Upper lobe of left lung (tissue), 6 donors: Measurements from ENCODE around the gene MAD1L1. TPM values are rescaled to one million over a fixed set of nuclear protein-coding genes. Genes with fewer than 3 reads are reported as not detected.

Experiments
- ATAC-seq, 2 donors: fragments of 200-7000 bp; cut with Tn5 transposase; one replicate each; pipeline ENCODE4 v1.9.1; 2022; ENCODE audit warnings: mild to moderate bottlenecking in 2 of 2, moderate library complexity in 2 of 2; ENCODE audit not compliant: low FRiP score in 2 of 2
- DNase-seq, 2 donors: peaks; one replicate each; pipeline ENCODE4 v3.0.0-alpha.2; 2019 to 2020
- H3K27ac ChIP-seq, 4 donors: fragments of 200-600 bp; sonication (generic); one replicate each; pipeline ENCODE4 v1.5.1; 2016 to 2019
- H3K27me3 ChIP-seq, 4 donors: fragments of 200-600 bp; sonication (generic); one replicate each; pipeline ENCODE4 v1.5.1; 2017 to 2019
- H3K36me3 ChIP-seq, 4 donors: fragments of 200-600 bp; sonication (generic); one replicate each; pipeline ENCODE4 v1.5.1; 2016 to 2019
- H3K4me1 ChIP-seq, 4 donors: fragments of 200-600 bp; sonication (generic); one replicate each; pipeline ENCODE4 v1.5.1; 2018 to 2019
- H3K4me3 ChIP-seq, 4 donors: fragments of 200-600 bp; sonication (generic); one replicate each; pipeline ENCODE4 v1.5.1; 2017 to 2019; ENCODE audit warnings: mild to moderate bottlenecking in 2 of 4, moderate library complexity in 1 of 4
- H3K9me3 ChIP-seq, 4 donors: fragments of 200-600 bp; sonication (generic); one replicate each; pipeline ENCODE4 v1.5.1; 2018 to 2019
- CTCF ChIP-seq, 6 experiments: fragments of 450-650 bp in 4 of 6; fragments of 200-600 bp in 2 of 6; sonication (generic) in 2 of 6; IDR thresholded peaks; one replicate each; pipeline ENCODE4 v1.5.1; 2016 to 2019; ENCODE audit warnings: antibody characterized with exemption in 6 of 6
- EP300 ChIP-seq, 4 donors: sonication (generic); formaldehyde crosslinking; IDR thresholded peaks; one replicate each; pipeline ENCODE4 v1.5.1; 2017; ENCODE audit warnings: antibody characterized with exemption in 4 of 4, control low read depth in 2 of 4
- POLR2A ChIP-seq, 4 donors: fragments of 450-650 bp; IDR thresholded peaks; one replicate each; pipeline ENCODE4 v1.5.1; 2016 to 2017; ENCODE audit warnings: antibody characterized with exemption in 4 of 4, mild to moderate bottlenecking in 2 of 4
- POLR2AphosphoS5 ChIP-seq, 2 donors: sonication (generic); formaldehyde crosslinking; IDR thresholded peaks; one replicate each; pipeline ENCODE4 v1.5.1; 2017; ENCODE audit warnings: antibody characterized with exemption in 2 of 2
- WGBS, 2 donors: methylation state at CpG; one replicate each; pipeline ENCODE4 v1.1.5; 2017 to 2018; 5-methylcytosine and 5-hydroxymethylcytosine counted together
- total RNA-seq, 6 donors: library from RNA; depleted of rRNA in 4 of 6; stranded (reverse); fragments of >200 nt in 4 of 6; gene quantifications; one replicate each; pipeline versions ENCODE4 v1.1.0 to v1.2.1, GENCODE V29; 2016 to 2021
- donor health status: DM: no; HTN: no; CAD: no; lungs with moderate emphysema.
- donor health status: DM: no; HTN: yes; CAD: no; lungs with severe emphysema.

Gene MAD1L1
- total RNA-seq, 6 donors from 2014 or later: 40.6 to 364 (median 65.6) TPM

GRCh38 chr7:2072798-2073197 is 159.9 kb downstream of the MAD1L1 start:
- Histone ChIP-seq H3K27ac (no peak overlapping the region), H3K9me3 (no peaks in the 10 kb centered on the region), H3K36me3 (peaks cover 0 to 25% (median 15%) of the 10 kb centered on the region in 4 donors), H3K4me3 (no peak overlapping the region), H3K27me3 (no peaks in the 10 kb centered on the region), H3K4me1 (no peaks in the 10 kb centered on the region)
- 84 to 93% methylated on average over 8 to 9 of the region's 13 CpGs for WGBS, 2 donors
- ATAC-seq: no peak
- DNase-seq: no peak
- TF ChIP-seq EP300 (IDR thresholded peaks at IDR 0.05): no peak
- no peak for TF ChIP-seq POLR2A (IDR thresholded peaks at IDR 0.05)
- no peak for TF ChIP-seq POLR2AphosphoS5 (IDR thresholded peaks at IDR 0.05)
- TF ChIP-seq CTCF (IDR thresholded peaks at IDR 0.05): no peak

GRCh38 chr7:2072042-2072441 is 160.7 kb downstream of the MAD1L1 start:
- Histone ChIP-seq H3K27me3 (no peaks in the 10 kb centered on the region), H3K9me3 (no peaks in the 10 kb centered on the region), H3K36me3 (peaks cover 0 to 28% (median 18%) of the 10 kb centered on the region in 4 donors), H3K27ac (no peak overlapping the region), H3K4me3 (no peak overlapping the region), H3K4me1 (no peaks in the 10 kb centered on the region)
- no peak for ATAC-seq
- TF ChIP-seq EP300 (IDR thresholded peaks at IDR 0.05): no peak
- TF ChIP-seq POLR2AphosphoS5 (IDR thresholded peaks at IDR 0.05): no peak
- no peak for TF ChIP-seq CTCF (IDR thresholded peaks at IDR 0.05)
- no peak for TF ChIP-seq POLR2A (IDR thresholded peaks at IDR 0.05)
- no peak for DNase-seq
- WGBS, 2 donors: 87 to 91% methylated on average over 12 of the region's 12 CpGs

DNA sequence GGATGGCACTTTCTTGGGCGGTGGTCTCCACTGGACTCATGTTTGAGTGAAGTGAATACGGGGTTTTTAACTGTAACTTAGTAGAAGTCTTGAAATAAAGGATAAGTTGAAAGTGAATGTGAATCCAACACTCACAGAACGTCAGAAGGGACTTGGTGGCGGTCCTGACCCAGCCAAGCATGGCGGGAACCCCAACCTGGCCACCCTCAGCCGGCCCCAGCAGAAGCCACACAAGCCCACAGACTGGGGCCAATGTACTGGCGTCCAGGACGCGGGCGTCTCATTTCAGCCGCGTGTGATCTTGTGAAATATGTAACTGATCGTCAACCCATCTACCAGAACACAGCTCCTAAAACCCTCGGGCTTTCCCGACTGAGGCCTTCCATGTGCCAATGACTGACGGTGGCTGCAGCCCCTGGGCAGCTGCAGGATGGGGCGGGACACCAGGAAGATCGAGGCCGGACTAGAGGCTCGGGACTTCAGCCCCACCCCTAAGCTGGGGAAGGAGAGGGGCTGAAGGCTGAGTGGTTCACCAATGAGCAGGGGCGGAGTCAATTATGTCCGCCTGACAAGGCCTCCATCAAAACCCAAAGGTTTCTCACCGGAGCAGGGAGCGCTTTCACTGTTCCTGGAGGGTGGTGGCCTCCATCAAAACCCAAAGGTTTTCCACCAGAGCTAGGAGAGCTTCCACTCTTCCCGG is 161.5 kb downstream of the MAD1L1 start:
- 94 to 96% methylated on average over 21 to 25 of the region's 25 CpGs for WGBS, 2 donors
- Histone ChIP-seq H3K27ac (no peak overlapping the region), H3K4me1 (no peaks in the 10 kb centered on the region), H3K9me3 (no peaks in the 10 kb centered on the region), H3K4me3 (no peak overlapping the region), H3K27me3 (no peaks in the 10 kb centered on the region), H3K36me3 (peaks cover 0 to 29% (median 18%) of the 10 kb centered on the region in 4 donors)
- DNase-seq (no peak), ATAC-seq (no peak)
- TF ChIP-seq CTCF (IDR thresholded peaks at IDR 0.05) (no peak), POLR2A (IDR thresholded peaks at IDR 0.05) (no peak), EP300 (IDR thresholded peaks at IDR 0.05) (no peak), POLR2AphosphoS5 (IDR thresholded peaks at IDR 0.05) (no peak)

DNA sequence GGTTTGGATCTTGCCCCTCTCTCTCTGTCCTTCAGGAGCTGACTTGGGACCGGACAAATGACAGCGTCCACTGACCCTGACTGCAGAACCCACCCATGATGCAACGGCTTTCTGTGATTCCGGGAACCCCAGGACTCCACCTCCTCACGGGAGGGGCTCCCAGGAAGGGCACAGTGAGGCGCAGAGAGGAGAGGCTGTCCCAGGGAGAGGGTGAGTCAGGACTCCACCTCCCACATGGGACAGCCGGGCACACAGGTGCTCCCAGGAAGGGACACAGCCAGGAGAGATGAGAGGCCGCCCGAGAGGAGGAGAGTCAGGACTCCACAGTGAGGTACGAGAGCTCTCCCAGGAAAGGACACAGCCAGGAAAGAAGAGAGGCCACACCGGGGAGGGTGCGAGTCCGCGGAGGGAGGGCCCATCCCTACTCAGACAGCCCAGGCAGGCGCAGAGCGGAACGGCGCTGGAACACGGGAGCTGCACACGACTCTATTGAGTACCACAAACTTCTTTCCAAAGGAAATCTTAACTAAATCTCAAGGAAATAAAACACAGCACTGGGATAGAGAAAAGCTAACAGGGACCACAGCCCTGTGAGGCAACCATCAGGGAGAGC is 162.5 kb downstream of the MAD1L1 start:
- peaks cover 0 to 37% (median 22%) of the 10 kb centered on the region in 4 donors for H3K36me3 ChIP-seq
- ATAC-seq (no peak), DNase-seq (no peak)
- H3K9me3 ChIP-seq: no peaks in the 10 kb centered on the region
- TF ChIP-seq POLR2A (IDR thresholded peaks at IDR 0.05) (no peak), POLR2AphosphoS5 (IDR thresholded peaks at IDR 0.05) (no peak), EP300 (IDR thresholded peaks at IDR 0.05) (no peak), CTCF (IDR thresholded peaks at IDR 0.05) (no peak)
- no peak overlapping the region for H3K4me3 ChIP-seq
- no peaks in the 10 kb centered on the region for H3K4me1 ChIP-seq
- 88 to 91% methylated on average over 20 of the region's 20 CpGs for WGBS, 2 donors
- no peak overlapping the region for H3K27ac ChIP-seq
- no peaks in the 10 kb centered on the region for H3K27me3 ChIP-seq
